ENCODE measurements around the gene PLXNA4.

DNA sequence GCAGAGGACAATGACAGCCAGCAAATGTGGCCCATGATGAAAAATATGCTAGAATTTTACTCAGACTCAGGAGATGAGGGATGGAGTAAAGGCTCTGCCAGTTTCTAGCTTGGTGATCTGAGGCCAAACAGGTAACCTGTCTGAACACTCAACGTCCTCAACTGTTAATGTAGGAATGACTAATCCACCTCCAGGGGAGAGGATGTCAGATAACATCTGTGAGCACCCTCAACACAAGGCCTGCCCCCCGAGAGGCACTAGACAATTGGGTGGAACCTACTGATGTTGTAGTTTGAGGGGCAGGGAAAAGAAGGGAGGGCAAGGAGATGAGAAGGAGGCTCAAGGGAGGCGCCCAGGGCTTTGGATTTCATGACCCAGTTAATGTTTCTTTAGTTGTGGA is 445.1 kb downstream of the PLXNA4 start:
- TF ChIP-seq TAF1 (IDR thresholded peaks at IDR 0.05; ENCODE audit: borderline replicate concordance, low read depth, low read length) (no peak), POLR2A (IDR thresholded peaks at IDR 0.05; ENCODE audit: low read depth, low read length) (no peak)

All from GM12892 (cell line).